ENCODE results near the gene DCAF5. TPM values are rescaled to one million over a fixed set of nuclear protein-coding genes. Genes with fewer than 3 reads are reported as not detected.

Gene DCAF5, protein sequence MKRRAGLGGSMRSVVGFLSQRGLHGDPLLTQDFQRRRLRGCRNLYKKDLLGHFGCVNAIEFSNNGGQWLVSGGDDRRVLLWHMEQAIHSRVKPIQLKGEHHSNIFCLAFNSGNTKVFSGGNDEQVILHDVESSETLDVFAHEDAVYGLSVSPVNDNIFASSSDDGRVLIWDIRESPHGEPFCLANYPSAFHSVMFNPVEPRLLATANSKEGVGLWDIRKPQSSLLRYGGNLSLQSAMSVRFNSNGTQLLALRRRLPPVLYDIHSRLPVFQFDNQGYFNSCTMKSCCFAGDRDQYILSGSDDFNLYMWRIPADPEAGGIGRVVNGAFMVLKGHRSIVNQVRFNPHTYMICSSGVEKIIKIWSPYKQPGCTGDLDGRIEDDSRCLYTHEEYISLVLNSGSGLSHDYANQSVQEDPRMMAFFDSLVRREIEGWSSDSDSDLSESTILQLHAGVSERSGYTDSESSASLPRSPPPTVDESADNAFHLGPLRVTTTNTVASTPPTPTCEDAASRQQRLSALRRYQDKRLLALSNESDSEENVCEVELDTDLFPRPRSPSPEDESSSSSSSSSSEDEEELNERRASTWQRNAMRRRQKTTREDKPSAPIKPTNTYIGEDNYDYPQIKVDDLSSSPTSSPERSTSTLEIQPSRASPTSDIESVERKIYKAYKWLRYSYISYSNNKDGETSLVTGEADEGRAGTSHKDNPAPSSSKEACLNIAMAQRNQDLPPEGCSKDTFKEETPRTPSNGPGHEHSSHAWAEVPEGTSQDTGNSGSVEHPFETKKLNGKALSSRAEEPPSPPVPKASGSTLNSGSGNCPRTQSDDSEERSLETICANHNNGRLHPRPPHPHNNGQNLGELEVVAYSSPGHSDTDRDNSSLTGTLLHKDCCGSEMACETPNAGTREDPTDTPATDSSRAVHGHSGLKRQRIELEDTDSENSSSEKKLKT
- total RNA-seq, result 11.0 and 15.5 TPM in 2 replicates

DNA sequence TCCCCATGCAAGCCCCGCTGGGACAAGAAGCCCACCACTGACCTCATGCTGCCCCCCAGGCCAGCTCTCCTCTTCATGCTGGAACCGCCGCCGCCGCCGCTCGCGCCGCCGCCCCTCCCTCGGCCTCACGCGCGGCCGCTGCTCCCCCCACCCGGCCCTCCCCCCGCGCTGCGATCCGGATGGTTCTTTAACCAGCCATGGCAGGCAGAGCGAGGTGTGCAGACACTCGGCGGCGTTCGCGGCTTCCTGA, at the start of gene DCAF5:
Gene DCAF5 (minus strand): TSS at position 218 of the 250 bp plus-strand sequence. CDS start 141 bp downstream, at position 77.

DNA sequence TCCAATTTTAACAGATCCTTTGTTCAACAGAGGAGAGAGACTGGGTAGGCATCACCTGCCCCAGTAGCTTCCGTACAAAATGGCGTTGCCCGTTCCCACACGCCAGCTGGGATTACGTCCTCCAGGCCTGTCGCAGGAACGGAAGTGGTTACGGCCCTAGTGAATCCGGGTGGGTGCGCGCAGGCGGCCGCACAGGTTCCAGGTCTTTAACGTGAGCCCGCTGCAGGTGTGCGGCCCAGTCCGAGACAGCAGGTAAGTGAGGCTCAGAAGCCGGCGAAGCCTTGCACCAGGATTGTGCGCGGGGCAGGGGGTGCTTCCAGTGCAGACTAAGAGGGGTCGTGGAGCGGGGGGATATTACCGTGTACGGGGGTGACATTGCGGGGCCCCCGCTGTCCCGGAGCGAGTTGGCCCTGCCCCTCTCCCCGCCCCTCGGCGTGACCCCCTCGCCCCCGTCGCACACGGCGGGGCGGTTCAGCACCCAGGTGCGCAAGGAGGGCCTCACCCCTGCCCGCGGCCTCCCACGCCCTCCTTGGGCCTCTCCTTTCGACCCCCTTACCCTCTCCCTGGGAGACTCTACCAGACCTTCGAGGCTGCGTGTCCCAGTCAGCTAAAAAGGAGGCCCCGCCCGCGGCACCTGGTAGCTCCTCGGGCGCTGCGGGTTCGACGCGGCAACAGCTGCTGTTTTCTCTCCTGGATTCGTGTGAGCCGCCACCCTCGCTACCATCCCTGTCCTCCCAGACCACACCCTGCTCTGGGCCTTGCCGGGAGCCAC, 38.6 kb upstream of the DCAF5 start, which contains the start of gene EXD2:
Gene EXD2 (plus strand): TSS at position 159 of the 772 bp plus-strand sequence. CDS start 17,973 bp downstream, outside the sequence.

Other genes starting within 250 kb of the DCAF5 start
- gene ACTN1, start 173.8 kb downstream of the DCAF5 start, total RNA-seq, result 231 and 312 TPM in 2 replicates
- 13.5 and 14.8 TPM in 2 replicates for gene EXD2, start 38.4 kb upstream of the DCAF5 start, total RNA-seq
- 0.85 and 1.4 TPM in 2 replicates for gene GALNT16, start 107.0 kb upstream of the DCAF5 start, total RNA-seq
- gene ERH, start 245.2 kb upstream of the DCAF5 start, total RNA-seq, result 245 and 282 TPM in 2 replicates
- 121 and 137 TPM in 2 replicates for gene SLC39A9, start 245.6 kb upstream of the DCAF5 start, total RNA-seq